Measurements from ENCODE around the gene TGFBRAP1. TPM values are rescaled to one million over a fixed set of nuclear protein-coding genes. Genes with fewer than 3 reads are reported as not detected.
"Not testable (repeated sequence)": the region's sequence is repeated elsewhere in the genome, so short reads cannot be mapped to it uniquely, and the experiment has no call there.

Gene TGFBRAP1
- total RNA-seq, 1 donor from 2014 or later, result 49.4 TPM

GRCh38 chr2:105279126-105279525 lies 50.4 kb downstream of the TGFBRAP1 start:
- DNase-seq (ENCODE audit: extremely low read depth, low read depth, low spot score), result no peak

- DNase-seq (ENCODE audit: extremely low read depth, low read depth, low spot score), result no peak
Measured at GRCh38 chr2:105278654-105279053, 50.9 kb downstream of the TGFBRAP1 start.

GRCh38 chr2:105274046-105274445 lies 55.5 kb downstream of the TGFBRAP1 start:
- peak; percentile 39 for DNase-seq (ENCODE audit: extremely low read depth, low read depth, low spot score)

- DNase-seq (ENCODE audit: extremely low read depth, low read depth, low spot score), result no peak
Measured at GRCh38 chr2:105272176-105272575, 57.4 kb downstream of the TGFBRAP1 start.

GRCh38 chr2:105271393-105272045 lies 58.0 kb downstream of the TGFBRAP1 start:
- no peak for DNase-seq (ENCODE audit: extremely low read depth, low read depth, low spot score)

- no peak for DNase-seq (ENCODE audit: extremely low read depth, low read depth, low spot score)
Measured at GRCh38 chr2:105269426-105269825, 60.1 kb downstream of the TGFBRAP1 start.

GRCh38 chr2:105262651-105263091 lies 66.9 kb downstream of the TGFBRAP1 start:
- no peak for DNase-seq (ENCODE audit: extremely low read depth, low read depth, low spot score)

GRCh38 chr2:105261061-105261460 lies 68.5 kb downstream of the TGFBRAP1 start:
- DNase-seq (ENCODE audit: extremely low read depth, low read depth, low spot score), result no peak

- DNase-seq (ENCODE audit: extremely low read depth, low read depth, low spot score), result no peak
Measured at GRCh38 chr2:105258835-105259350, 70.6 kb downstream of the TGFBRAP1 start.

GRCh38 chr2:105257981-105258380 lies 71.6 kb downstream of the TGFBRAP1 start:
- DNase-seq (ENCODE audit: extremely low read depth, low read depth, low spot score), result no peak

- no peak for DNase-seq (ENCODE audit: extremely low read depth, low read depth, low spot score)
Measured at GRCh38 chr2:105256431-105257047, 73.0 kb downstream of the TGFBRAP1 start.

GRCh38 chr2:105255979-105256378 lies 73.6 kb downstream of the TGFBRAP1 start:
- DNase-seq (ENCODE audit: extremely low read depth, low read depth, low spot score), result no peak

GRCh38 chr2:105254531-105255210 lies 74.9 kb downstream of the TGFBRAP1 start:
- no peak for DNase-seq (ENCODE audit: extremely low read depth, low read depth, low spot score)

- DNase-seq (ENCODE audit: extremely low read depth, low read depth, low spot score), result no peak
Measured at GRCh38 chr2:105252271-105252670, 77.3 kb downstream of the TGFBRAP1 start.

- not testable (repeated sequence) for DNase-seq (ENCODE audit: extremely low read depth, low read depth, low spot score)
Measured at GRCh38 chr2:105251016-105251648, 78.4 kb downstream of the TGFBRAP1 start.

GRCh38 chr2:105249891-105250290 lies 79.6 kb downstream of the TGFBRAP1 start:
- no peak for DNase-seq (ENCODE audit: extremely low read depth, low read depth, low spot score)

- no peak for DNase-seq (ENCODE audit: extremely low read depth, low read depth, low spot score)
Measured at GRCh38 chr2:105249181-105249580, 80.4 kb downstream of the TGFBRAP1 start.

- DNase-seq (ENCODE audit: extremely low read depth, low read depth, low spot score), result no peak
Measured at GRCh38 chr2:105248316-105249070, 81.0 kb downstream of the TGFBRAP1 start.

GRCh38 chr2:105244451-105244850 lies 85.1 kb downstream of the TGFBRAP1 start:
- no peak for DNase-seq (ENCODE audit: extremely low read depth, low read depth, low spot score)

GRCh38 chr2:105243961-105244360 lies 85.6 kb downstream of the TGFBRAP1 start:
- no peak for DNase-seq (ENCODE audit: extremely low read depth, low read depth, low spot score)

Data from glomerular endothelial cell (primary cell).